ENCODE measurements around the gene STMP1. TPM values are rescaled to one million over a fixed set of nuclear protein-coding genes. Genes with fewer than 3 reads are reported as not detected.
A peak's percentile ranks its signal among the peaks of the same experiment; 100 is the strongest.

Gene STMP1
- total and polyA plus RNA-seq, 2 of the 13 experiments (the other 11 are each of a cell fraction or from before 2014, with no cell fraction given) = 7.2 to 16.2 TPM

GRCh38 chr7:135711139-135711469 lies 48.8 kb downstream of the STMP1 start:
- FAIRE-seq = no peak
- in situ Hi-C loops (cut with HindIII; ENCODE audit: extremely low pct_ligation_motif_present, low pct_unique_long_range_greater_than_20kb) = no loop called here
- H3K79me2 ChIP-seq (ENCODE audit: insufficient read depth, low read length) = no peaks in the 10 kb centered on the region
- H3K36me3 ChIP-seq (replicated peaks in 1 of 2; ENCODE audit: control insufficient read depth in 1 of 2, insufficient read depth in 2 of 2, low read length in 2 of 2) = no peaks in the 10 kb centered on the region
- CTCF ChIA-PET (ENCODE audit: low intra/inter-chr PET ratio, low total read pairs) = no interaction called here
- no TSS peak for BruUV-seq (replicated peaks)
- H3K4me3 ChIP-seq (replicated peaks in 1 of 3; ENCODE audit: insufficient read depth in 1 of 3, low read depth in 2 of 3, low read length in 3 of 3) = peak overlapping the region in 2 of 3 experiments; percentile 28 to 42; a peak in 3 of 6 replicates
- POLR2A ChIA-PET = no interaction called here
- peak overlapping the region; percentile 73 for H3K4me2 ChIP-seq (ENCODE audit: low read depth, low read length)
- no peak overlapping the region for H3K27ac ChIP-seq (ENCODE audit: extremely low read length, insufficient read depth, low read length)
- H3K9me3 ChIP-seq (ENCODE audit: low read length) = no peaks in the 10 kb centered on the region
- H4K20me1 ChIP-seq (ENCODE audit: insufficient read depth, low read length) = no peaks in the 10 kb centered on the region
- H3K27me3 ChIP-seq (ENCODE audit: control insufficient read depth in 1 of 2, insufficient read depth in 2 of 2, low read length in 2 of 2) = peaks cover 5 to 31% of the 10 kb centered on the region in 2 experiments; a peak in 4 of 5 replicates
- ATAC-seq = peak; percentile 14; the same call in 2 of the 3 replicates
- 0 out of 2 replicates have a peak, but pooled peaks have one; percentile 37 for TF ChIP-seq ZNF230 (CRISPR knock-in tag; IDR thresholded peaks at IDR 0.05)
- no peak for TF ChIP-seq ONECUT2 (CRISPR knock-in tag; IDR thresholded peaks at IDR 0.05)
- TF ChIP-seq, protein P1, sequence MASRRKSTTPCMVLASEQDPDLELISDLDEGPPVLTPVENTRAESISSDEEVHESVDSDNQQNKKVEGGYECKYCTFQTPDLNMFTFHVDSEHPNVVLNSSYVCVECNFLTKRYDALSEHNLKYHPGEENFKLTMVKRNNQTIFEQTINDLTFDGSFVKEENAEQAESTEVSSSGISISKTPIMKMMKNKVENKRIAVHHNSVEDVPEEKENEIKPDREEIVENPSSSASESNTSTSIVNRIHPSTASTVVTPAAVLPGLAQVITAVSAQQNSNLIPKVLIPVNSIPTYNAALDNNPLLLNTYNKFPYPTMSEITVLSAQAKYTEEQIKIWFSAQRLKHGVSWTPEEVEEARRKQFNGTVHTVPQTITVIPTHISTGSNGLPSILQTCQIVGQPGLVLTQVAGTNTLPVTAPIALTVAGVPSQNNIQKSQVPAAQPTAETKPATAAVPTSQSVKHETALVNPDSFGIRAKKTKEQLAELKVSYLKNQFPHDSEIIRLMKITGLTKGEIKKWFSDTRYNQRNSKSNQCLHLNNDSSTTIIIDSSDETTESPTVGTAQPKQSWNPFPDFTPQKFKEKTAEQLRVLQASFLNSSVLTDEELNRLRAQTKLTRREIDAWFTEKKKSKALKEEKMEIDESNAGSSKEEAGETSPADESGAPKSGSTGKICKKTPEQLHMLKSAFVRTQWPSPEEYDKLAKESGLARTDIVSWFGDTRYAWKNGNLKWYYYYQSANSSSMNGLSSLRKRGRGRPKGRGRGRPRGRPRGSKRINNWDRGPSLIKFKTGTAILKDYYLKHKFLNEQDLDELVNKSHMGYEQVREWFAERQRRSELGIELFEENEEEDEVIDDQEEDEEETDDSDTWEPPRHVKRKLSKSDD (CRISPR knock-in tag; IDR thresholded peaks at IDR 0.05; ENCODE audit: low read depth) = no peak
- no peak for TF ChIP-seq ZNF34 (CRISPR knock-in tag; IDR thresholded peaks at IDR 0.05; ENCODE audit: borderline replicate concordance)
- TF ChIP-seq AHR (CRISPR knock-in tag; IDR thresholded peaks at IDR 0.05) = no peak
- TF ChIP-seq, protein P2, sequence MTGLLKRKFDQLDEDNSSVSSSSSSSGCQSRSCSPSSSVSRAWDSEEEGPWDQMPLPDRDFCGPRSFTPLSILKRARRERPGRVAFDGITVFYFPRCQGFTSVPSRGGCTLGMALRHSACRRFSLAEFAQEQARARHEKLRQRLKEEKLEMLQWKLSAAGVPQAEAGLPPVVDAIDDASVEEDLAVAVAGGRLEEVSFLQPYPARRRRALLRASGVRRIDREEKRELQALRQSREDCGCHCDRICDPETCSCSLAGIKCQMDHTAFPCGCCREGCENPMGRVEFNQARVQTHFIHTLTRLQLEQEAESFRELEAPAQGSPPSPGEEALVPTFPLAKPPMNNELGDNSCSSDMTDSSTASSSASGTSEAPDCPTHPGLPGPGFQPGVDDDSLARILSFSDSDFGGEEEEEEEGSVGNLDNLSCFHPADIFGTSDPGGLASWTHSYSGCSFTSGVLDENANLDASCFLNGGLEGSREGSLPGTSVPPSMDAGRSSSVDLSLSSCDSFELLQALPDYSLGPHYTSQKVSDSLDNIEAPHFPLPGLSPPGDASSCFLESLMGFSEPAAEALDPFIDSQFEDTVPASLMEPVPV (CRISPR knock-in tag; IDR thresholded peaks at IDR 0.05) = no peak
- no peak for TF ChIP-seq ZNF839 (CRISPR knock-in tag; IDR thresholded peaks at IDR 0.05; ENCODE audit: borderline replicate concordance)
- peaks cover 34% of the 10 kb centered on the region for H3K4me1 ChIP-seq (ENCODE audit: insufficient read depth, low read length)
- H2AFZ ChIP-seq (ENCODE audit: low read length) = no peak overlapping the region
- WGBS (ENCODE audit: low lambda C conversion rate) = 20% methylated on average over 5 of the region's 8 CpGs
- no peak for DNase-seq (ENCODE audit: low spot score)
- intact Hi-C loops (cut with micrococcal nuclease; ENCODE audit: unreplicated experiment) = no loop called here
- H3K9ac ChIP-seq (ENCODE audit: insufficient read depth, low read depth, low read length) = peak overlapping the region; percentile 0; the same call in 1 of the 2 replicates

Data from HepG2 (cell line).